ENCODE measurements around the gene GBE1. TPM values are rescaled to one million over a fixed set of nuclear protein-coding genes. Genes with fewer than 3 reads are reported as not detected.

Gene GBE1
- total RNA-seq, 1 donor from 2014 or later, result 25.0 TPM

GRCh38 chr3:81676706-81677456, 84.6 kb downstream of the GBE1 start:
- no peaks in the 10 kb centered on the region for H3K36me3 ChIP-seq
- H3K9me3 ChIP-seq, result no peaks in the 10 kb centered on the region
- intact Hi-C loops (cut with DNase I), result no loop called here
- DNase-seq (ENCODE audit: extremely low spot score in 2 of 2), result no peak
- no peak overlapping the region for H3K4me3 ChIP-seq
- no peak for TF ChIP-seq POLR2A (IDR thresholded peaks at IDR 0.05)
- H3K27me3 ChIP-seq, result no peaks in the 10 kb centered on the region
- H3K4me1 ChIP-seq, result no peaks in the 10 kb centered on the region
- H3K27ac ChIP-seq, result no peak overlapping the region

GRCh38 chr3:81674690-81675089, 86.8 kb downstream of the GBE1 start:
- no peaks in the 10 kb centered on the region for H3K4me1 ChIP-seq
- no peaks in the 10 kb centered on the region for H3K27me3 ChIP-seq
- H3K4me3 ChIP-seq, result no peak overlapping the region
- H3K9me3 ChIP-seq, result no peaks in the 10 kb centered on the region
- TF ChIP-seq POLR2A (IDR thresholded peaks at IDR 0.05), result no peak
- TF ChIP-seq, protein P1, sequence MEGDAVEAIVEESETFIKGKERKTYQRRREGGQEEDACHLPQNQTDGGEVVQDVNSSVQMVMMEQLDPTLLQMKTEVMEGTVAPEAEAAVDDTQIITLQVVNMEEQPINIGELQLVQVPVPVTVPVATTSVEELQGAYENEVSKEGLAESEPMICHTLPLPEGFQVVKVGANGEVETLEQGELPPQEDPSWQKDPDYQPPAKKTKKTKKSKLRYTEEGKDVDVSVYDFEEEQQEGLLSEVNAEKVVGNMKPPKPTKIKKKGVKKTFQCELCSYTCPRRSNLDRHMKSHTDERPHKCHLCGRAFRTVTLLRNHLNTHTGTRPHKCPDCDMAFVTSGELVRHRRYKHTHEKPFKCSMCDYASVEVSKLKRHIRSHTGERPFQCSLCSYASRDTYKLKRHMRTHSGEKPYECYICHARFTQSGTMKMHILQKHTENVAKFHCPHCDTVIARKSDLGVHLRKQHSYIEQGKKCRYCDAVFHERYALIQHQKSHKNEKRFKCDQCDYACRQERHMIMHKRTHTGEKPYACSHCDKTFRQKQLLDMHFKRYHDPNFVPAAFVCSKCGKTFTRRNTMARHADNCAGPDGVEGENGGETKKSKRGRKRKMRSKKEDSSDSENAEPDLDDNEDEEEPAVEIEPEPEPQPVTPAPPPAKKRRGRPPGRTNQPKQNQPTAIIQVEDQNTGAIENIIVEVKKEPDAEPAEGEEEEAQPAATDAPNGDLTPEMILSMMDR (IDR thresholded peaks at IDR 0.05), result no peak
- TF ChIP-seq POLR2AphosphoS5 (IDR thresholded peaks at IDR 0.05; ENCODE audit: insufficient read depth in 1 of 2, low read depth in 1 of 2), result no peak
- intact Hi-C loops (cut with DNase I), result no loop called here
- DNase-seq (ENCODE audit: extremely low spot score in 2 of 2), result no peak
- H3K27ac ChIP-seq, result no peak overlapping the region
- no peaks in the 10 kb centered on the region for H3K36me3 ChIP-seq

DNA sequence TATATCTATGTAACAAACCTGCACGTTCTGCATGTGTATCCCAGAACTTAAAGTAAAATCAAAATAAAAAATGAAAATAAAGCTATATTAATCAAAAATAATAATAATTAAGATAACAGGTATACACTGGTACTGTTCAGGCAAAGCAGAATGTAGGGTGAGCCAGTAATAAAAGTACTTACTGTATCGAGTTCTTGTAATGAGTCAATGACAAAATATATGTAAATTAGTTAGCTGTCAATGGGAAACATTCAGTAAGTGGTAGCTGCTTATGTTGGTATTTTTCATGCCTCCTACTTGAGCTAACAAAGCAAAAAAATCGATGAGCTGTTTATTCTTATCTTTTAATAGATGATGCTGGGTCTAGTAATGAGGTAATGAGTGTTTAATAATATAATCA, 93.2 kb downstream of the GBE1 start:
- no peak for TF ChIP-seq POLR2AphosphoS5 (IDR thresholded peaks at IDR 0.05; ENCODE audit: insufficient read depth in 1 of 2, low read depth in 1 of 2)
- TF ChIP-seq, protein P1 (IDR thresholded peaks at IDR 0.05), result no peak
- Histone ChIP-seq H3K27ac (no peak overlapping the region), H3K9me3 (no peaks in the 10 kb centered on the region), H3K27me3 (no peaks in the 10 kb centered on the region), H3K4me3 (no peak overlapping the region), H3K4me1 (no peaks in the 10 kb centered on the region), H3K36me3 (no peaks in the 10 kb centered on the region)
- intact Hi-C loops (cut with DNase I), result no loop called here
- no peak for DNase-seq (ENCODE audit: extremely low spot score in 2 of 2)

DNA sequence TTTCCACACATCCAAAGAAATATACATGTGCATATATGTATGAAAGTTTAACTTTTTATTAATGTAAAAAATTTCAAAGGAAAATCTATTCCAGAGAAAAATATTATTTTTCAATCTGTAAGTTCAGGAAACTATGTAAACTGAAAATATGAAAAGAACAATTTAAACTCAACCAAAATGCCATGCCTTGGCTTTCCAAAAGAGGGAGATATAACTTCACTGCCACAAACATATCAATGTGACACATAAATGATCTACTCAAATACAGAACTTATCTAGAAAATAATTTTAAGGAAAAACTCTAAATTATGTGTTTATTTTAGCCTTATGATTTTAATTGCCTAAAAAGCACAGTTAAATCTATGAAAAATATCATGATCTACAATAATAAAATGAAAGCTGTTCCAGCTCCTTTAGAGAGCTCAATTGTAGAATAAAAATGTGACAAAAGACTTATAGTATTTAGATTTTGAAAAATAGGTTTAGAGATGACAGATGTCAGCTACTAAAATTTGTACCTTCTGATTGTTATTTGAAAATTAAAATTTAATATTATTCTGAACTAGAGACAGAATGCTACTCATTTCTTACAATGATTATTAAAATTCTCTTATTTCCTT, 94.8 kb downstream of the GBE1 start:
- Histone ChIP-seq H3K4me3 (no peak overlapping the region), H3K9me3 (no peaks in the 10 kb centered on the region), H3K27ac (no peak overlapping the region), H3K27me3 (no peaks in the 10 kb centered on the region), H3K36me3 (no peaks in the 10 kb centered on the region), H3K4me1 (no peaks in the 10 kb centered on the region)
- intact Hi-C loops (cut with DNase I), result no loop called here
- TF ChIP-seq POLR2AphosphoS5 (IDR thresholded peaks at IDR 0.05; ENCODE audit: insufficient read depth in 1 of 2, low read depth in 1 of 2), result no peak
- TF ChIP-seq, protein P1 (IDR thresholded peaks at IDR 0.05), result peak in 2 of 3 experiments; percentile 31 to 33
- no peak for DNase-seq (ENCODE audit: extremely low spot score in 2 of 2)

- Histone ChIP-seq H3K9me3 (no peaks in the 10 kb centered on the region), H3K36me3 (no peaks in the 10 kb centered on the region), H3K4me3 (no peak overlapping the region), H3K4me1 (no peaks in the 10 kb centered on the region), H3K27me3 (no peaks in the 10 kb centered on the region), H3K27ac (no peak overlapping the region)
- no peak for TF ChIP-seq POLR2A (IDR thresholded peaks at IDR 0.05)
- no peak for TF ChIP-seq POLR2AphosphoS5 (IDR thresholded peaks at IDR 0.05; ENCODE audit: insufficient read depth in 1 of 2, low read depth in 1 of 2)
- TF ChIP-seq, protein P1 (IDR thresholded peaks at IDR 0.05), result no peak
- no peak for DNase-seq (ENCODE audit: extremely low spot score in 2 of 2)
- intact Hi-C loops (cut with DNase I), result no loop called here
Observed at GRCh38 chr3:81663114-81663513, 98.3 kb downstream of the GBE1 start.

Measured in vagina (tissue), 2 donors.